Measurements from ENCODE around the gene KIF1C. TPM values are rescaled to one million over a fixed set of nuclear protein-coding genes. Genes with fewer than 3 reads are reported as not detected.
A peak's percentile ranks its signal among the peaks of the same experiment; 100 is the strongest.

KIF1C gene
- total RNA-seq, 6 experiments from 2014 or later = 59.8 to 112 (median 99.3) TPM

DNA sequence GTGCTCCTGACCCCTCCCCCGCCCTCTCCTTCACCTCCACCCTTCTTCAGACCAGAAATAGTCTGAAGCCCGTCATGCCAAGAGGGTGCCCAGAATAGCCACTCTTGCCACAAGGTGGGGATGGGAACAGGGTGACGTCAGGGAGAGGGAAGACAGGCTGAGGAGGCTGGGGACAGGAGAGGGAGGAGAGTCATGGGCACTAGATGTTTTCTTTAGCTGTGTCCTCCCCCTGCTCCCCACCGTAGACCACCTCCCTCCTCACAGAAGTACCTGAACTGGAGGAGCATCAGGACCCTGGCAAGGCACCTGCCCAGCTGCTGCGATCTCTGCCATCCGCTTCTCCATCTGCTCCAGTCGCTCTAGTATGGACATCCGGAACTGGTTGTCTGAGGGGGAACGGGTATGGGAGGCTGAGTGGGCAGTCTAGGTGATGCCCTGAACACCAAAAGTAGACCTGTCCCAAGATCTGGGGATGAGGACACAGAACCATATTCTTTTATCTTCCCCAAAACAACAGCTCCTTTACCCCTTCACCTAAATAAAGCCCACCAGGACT, 23.6 kb upstream of the KIF1C start:
- no peak overlapping the region for H3K27ac ChIP-seq
- H3K4me3 ChIP-seq = no peak overlapping the region
- no peak for ATAC-seq
- no peaks in the 10 kb centered on the region for H3K9me3 ChIP-seq
- 92% methylated on average over 2 of the region's 9 CpGs for WGBS (ENCODE audit: insufficient coverage, low coverage, low lambda C conversion rate, missing lambda C conversion rate)
- peaks cover 0 to 34% (median 13%) of the 10 kb centered on the region in 4 donors for H3K36me3 ChIP-seq
- intact Hi-C loops (cut with DNase I) = loop anchor here in 1 of 2 donors (10.0 kb wide), 1 partner anchor 59 kb away; no protein-coding TSS in a partner anchor
- H3K4me1 ChIP-seq = peaks cover 0 to 14% (median 8%) of the 10 kb centered on the region in 4 donors
- TF ChIP-seq POLR2A (IDR thresholded peaks at IDR 0.05) = no peak
- TF ChIP-seq CTCF (IDR thresholded peaks at IDR 0.05) = no peak
- DNase-seq = no peak
- H3K27me3 ChIP-seq = no peaks in the 10 kb centered on the region

DNA sequence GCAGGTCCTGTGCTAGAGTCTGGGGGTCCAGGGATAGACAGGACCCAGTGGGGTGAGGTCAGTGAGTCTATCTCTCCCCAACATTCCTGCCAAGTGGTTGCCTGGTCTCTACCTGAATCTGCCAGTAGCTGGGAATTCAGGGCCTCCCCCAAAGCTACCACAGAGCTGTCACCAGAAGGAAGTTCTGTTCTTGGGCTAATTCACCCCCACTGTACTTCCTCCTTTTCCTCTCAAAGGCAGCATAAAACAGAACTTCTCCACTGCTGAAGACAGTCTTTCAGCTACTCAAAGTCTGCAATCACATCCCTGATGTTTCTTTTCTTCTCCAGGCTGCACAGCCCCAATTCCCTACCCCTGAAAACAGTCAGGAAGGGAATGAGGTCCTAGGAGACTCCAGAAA, 19.0 kb upstream of the KIF1C start:
- no peak overlapping the region for H3K27ac ChIP-seq
- H3K36me3 ChIP-seq = peaks cover 0 to 36% (median 14%) of the 10 kb centered on the region in 4 donors
- no peaks in the 10 kb centered on the region for H3K9me3 ChIP-seq
- H3K27me3 ChIP-seq = no peaks in the 10 kb centered on the region
- intact Hi-C loops (cut with DNase I) = loop anchor here in 1 of 2 donors (10.0 kb wide), 1 partner anchor 64 kb away; no protein-coding TSS in a partner anchor
- no peak overlapping the region for H3K4me3 ChIP-seq
- ATAC-seq (peak in 3 of 4 donors; percentile 4 to 56 (median 21)), DNase-seq (no peak)
- no peaks in the 10 kb centered on the region for H3K4me1 ChIP-seq
- TF ChIP-seq CTCF (IDR thresholded peaks at IDR 0.05) (no peak), POLR2A (IDR thresholded peaks at IDR 0.05) (no peak)

DNA sequence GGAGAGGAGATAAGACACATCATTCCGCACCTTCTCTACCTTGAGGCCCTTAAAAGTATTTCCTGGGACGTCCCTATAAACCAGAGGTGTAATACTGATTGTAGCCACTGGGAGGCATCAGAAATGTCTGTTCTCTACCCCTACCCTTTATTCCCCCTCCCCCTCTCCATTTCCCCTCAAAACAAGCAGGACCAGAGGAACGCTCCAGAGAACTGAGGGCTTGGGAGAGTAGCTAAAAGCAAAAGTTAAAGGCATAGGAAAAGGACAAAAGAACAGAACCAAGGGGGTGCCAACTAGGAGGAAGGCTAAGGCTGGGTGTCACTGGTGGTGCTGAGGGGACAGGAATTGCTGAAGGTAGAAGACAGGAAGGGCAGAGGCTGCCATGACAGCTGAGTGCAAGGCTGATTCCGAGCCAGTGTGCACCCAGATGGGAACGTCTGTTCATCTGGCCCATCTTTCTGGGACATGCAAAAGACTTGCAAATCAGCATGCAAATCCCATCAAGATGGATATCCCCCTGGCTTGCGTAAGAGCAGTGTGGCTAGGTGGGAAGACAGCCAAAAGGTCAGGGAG, 17.0 kb upstream of the KIF1C start:
- H3K9me3 ChIP-seq = no peaks in the 10 kb centered on the region
- no peaks in the 10 kb centered on the region for H3K4me1 ChIP-seq
- no peak overlapping the region for H3K4me3 ChIP-seq
- ATAC-seq (peak; percentile 67 to 79 (median 76)), DNase-seq (no peak)
- TF ChIP-seq POLR2A (IDR thresholded peaks at IDR 0.05) = no peak
- TF ChIP-seq CTCF (IDR thresholded peaks at IDR 0.05) = peak; percentile 65 to 77 (median 68)
- WGBS (ENCODE audit: insufficient coverage, low coverage, low lambda C conversion rate, missing lambda C conversion rate) = 11% methylated on average over 4 of the region's 6 CpGs
- intact Hi-C loops (cut with DNase I) = loop anchor here (5.0 to 10.0 kb wide), 2 partner anchors 82 to 84 kb away; no protein-coding TSS in a partner anchor
- H3K36me3 ChIP-seq = peaks cover 0 to 34% (median 14%) of the 10 kb centered on the region in 4 donors
- H3K27ac ChIP-seq = no peak overlapping the region
- no peaks in the 10 kb centered on the region for H3K27me3 ChIP-seq

GRCh38 chr17:4982305-4982704, 15.4 kb upstream of the KIF1C start:
- Histone ChIP-seq H3K4me3 (no peak overlapping the region), H3K9me3 (no peaks in the 10 kb centered on the region), H3K27me3 (no peaks in the 10 kb centered on the region), H3K36me3 (peaks cover 0 to 26% (median 10%) of the 10 kb centered on the region in 4 donors), H3K27ac (no peak overlapping the region), H3K4me1 (peaks cover 0 to 8% (median 2%) of the 10 kb centered on the region in 4 donors)
- no peak for ATAC-seq
- intact Hi-C loops (cut with DNase I) = loop anchor here (5.0 to 10.0 kb wide), 2 partner anchors 80 to 82 kb away; no protein-coding TSS in a partner anchor
- DNase-seq = no peak
- TF ChIP-seq CTCF (IDR thresholded peaks at IDR 0.05) (no peak), POLR2A (IDR thresholded peaks at IDR 0.05) (no peak)
- WGBS (ENCODE audit: insufficient coverage, low coverage, low lambda C conversion rate, missing lambda C conversion rate) = 80% methylated on average over 5 of the region's 5 CpGs

All from right lobe of liver (tissue), 6 donors.